ENCODE measurements around the gene TTC7B.

The TTC7B gene

GRCh38 chr14:90642244-90642717, 173.9 kb downstream of the TTC7B start:
- DNase-seq: no peak

DNA sequence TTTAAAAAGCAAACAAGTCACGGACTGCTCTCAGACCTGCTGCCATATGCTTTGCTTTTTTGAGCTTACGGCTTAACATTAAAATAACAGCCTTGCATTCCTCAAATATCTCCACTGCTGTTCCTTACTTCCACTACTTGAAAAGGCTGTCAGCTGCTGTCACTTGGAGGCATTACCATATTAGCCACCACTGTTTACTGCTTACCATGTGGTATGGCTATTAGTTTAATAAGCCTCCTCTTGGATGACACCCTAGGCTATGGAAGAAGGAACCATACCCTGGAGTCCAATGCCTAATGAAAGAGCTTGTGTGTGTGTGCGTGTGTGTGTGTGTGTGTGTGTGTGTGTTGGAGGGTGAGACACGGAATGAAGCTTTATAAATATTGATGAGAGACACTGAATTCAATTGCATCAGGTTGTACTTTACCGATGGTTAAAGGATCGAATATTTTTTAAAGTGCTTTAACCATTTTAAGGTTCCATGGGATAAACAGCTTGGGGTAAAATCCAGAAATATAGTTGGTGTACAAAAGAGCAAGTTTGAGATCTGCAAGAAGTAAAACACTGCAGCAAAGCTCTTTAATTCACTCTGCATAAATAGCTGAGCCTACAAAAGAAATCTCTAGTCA, 174.5 kb downstream of the TTC7B start:
- no peak for DNase-seq

DNA sequence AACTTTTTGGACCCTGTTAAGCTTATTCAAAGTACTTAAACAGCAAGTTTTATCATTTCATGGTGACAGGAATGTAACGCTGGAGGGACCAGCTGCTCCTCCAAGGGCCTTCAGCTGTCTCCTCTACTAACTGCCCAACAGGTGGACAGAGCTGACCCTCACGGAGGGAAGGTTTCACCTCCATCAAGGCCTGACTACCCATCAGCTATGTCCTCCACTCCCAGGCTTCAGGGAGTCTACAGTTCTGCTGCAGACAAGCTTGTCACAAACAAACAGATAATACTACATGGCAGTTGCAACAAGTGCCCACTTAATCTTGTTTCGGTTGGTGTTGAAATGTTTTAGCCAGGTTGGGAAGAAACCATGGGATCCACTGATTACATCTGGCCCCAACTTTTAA, 175.1 kb downstream of the TTC7B start:
- DNase-seq: no peak

- DNase-seq: no peak
These were observed 176.6 kb downstream of the TTC7B start for GRCh38 chr14:90639641-90640040.

- DNase-seq: no peak
These were observed 183.4 kb downstream of the TTC7B start for GRCh38 chr14:90632871-90633270.

DNA sequence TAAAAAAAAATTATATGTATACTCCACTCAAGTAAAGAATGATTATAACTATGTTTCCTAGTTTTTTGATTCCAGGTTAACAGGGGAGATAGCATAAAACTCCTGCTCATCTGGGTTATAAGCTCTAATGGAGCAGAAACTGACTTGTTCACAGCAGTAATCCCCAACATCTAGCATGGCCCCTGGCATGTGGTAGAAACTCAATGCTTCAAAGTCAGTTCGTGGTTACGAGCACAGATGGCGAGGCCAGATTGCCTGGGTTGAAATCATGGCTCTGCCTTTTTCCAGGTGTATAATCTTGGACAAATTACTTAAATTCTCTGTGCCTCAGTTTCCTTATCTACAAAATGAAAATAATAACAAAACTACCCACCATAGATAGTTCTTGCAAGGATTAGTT, 183.8 kb downstream of the TTC7B start:
- DNase-seq: no peak

- DNase-seq: no peak
These were observed 185.9 kb downstream of the TTC7B start for GRCh38 chr14:90630171-90630806.

- no peak for DNase-seq
These were observed 186.8 kb downstream of the TTC7B start for GRCh38 chr14:90629471-90629870.

GRCh38 chr14:90628825-90629224, 187.4 kb downstream of the TTC7B start:
- no peak for DNase-seq

GRCh38 chr14:90627478-90627877, 188.8 kb downstream of the TTC7B start:
- DNase-seq: no peak

- no peak for DNase-seq
These were observed 189.7 kb downstream of the TTC7B start for GRCh38 chr14:90626550-90626949.

GRCh38 chr14:90625445-90625844, 190.8 kb downstream of the TTC7B start:
- DNase-seq: no peak

- no peak for DNase-seq
These were observed 191.4 kb downstream of the TTC7B start for GRCh38 chr14:90624732-90625400.

- DNase-seq: no peak
These were observed 192.0 kb downstream of the TTC7B start for GRCh38 chr14:90624227-90624626.

DNA sequence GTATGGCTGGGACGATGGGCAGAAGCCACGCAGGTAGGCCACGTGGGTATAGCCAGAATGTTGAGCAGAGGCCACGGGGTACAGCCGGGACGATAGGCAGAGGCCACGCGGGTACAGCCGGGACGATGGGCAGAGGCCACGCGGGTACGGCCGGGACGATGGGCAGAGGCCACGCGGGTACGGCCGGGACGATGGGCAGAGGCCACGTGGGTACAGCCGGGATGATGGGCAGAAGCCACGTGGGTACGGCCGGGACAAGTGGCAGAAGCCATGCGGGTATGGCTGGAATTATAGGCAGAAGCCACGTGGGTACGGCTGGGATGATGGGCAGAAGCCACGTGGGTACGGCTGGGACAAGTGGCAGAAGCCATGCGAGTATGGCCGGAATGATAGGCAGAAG, 195.0 kb downstream of the TTC7B start:
- no peak for DNase-seq

DNA sequence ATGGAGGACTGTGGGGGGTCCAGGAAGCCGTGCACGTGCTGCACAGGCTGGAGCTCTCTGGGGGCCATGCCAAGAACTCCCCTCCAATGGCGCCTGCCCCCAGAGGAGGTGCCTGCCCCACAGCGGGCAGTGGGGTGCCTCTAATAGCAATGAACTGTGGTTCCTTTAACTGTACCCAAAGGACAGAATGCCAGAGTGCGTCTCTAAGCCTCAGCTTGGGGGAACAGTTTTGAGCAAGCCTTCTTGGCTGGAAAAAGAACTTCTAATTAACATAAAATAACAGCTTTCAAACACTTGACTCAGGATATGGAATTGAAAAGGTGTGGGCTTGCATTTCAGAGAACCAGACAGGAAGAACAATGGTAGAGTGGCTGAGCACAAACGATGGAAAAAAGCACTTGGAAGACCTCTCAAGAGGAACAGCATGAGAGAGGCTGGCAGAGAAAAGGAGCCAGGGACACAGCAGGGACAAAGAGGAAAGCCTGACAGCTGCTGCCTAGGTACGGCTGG, 195.6 kb downstream of the TTC7B start:
- DNase-seq: no peak

GRCh38 chr14:90619911-90620310, 196.3 kb downstream of the TTC7B start:
- no peak for DNase-seq

- no peak for DNase-seq
These were observed 198.3 kb downstream of the TTC7B start for GRCh38 chr14:90617961-90618360.

DNA sequence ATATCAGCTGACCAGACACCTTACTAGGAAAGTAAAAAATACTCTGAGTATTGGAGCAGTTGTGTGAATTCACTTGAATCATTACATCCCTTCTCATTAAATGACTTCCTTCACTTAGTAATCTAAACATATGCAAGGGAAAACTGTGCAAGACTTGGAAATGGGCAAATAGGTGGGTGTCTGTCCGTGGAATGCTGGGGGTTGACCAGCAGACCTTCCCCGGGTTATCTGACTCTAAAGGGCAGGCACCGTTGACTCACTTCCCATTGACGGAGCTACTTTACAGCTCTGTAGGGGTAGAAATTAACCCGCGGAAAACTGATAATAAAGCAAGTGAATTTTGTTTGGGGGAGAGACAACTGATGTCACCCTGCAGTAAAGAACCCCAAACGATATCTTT, 199.3 kb downstream of the TTC7B start:
- no peak for DNase-seq

DNA sequence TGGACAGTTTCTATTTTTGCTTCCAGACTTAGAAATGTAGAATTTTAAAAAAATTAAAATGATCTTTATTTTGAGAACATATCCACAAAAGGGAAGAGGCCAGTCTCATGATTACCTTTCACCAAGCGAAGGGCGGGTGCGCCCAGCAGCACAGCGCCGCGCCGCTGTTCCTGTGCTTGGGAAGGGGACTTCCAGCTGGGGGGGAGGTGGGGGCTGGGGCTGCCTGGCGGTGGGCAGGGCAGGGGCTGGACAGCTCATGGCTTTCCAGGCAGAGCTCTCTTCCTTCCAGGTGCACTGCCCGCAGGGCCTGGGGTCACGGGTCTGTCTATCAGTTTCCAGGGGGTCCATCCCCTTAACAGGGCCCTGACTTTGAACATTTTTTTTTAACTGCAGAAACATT, 199.9 kb downstream of the TTC7B start:
- DNase-seq: no peak

GRCh38 chr14:90615517-90616060, 200.6 kb downstream of the TTC7B start:
- no peak for DNase-seq

DNA sequence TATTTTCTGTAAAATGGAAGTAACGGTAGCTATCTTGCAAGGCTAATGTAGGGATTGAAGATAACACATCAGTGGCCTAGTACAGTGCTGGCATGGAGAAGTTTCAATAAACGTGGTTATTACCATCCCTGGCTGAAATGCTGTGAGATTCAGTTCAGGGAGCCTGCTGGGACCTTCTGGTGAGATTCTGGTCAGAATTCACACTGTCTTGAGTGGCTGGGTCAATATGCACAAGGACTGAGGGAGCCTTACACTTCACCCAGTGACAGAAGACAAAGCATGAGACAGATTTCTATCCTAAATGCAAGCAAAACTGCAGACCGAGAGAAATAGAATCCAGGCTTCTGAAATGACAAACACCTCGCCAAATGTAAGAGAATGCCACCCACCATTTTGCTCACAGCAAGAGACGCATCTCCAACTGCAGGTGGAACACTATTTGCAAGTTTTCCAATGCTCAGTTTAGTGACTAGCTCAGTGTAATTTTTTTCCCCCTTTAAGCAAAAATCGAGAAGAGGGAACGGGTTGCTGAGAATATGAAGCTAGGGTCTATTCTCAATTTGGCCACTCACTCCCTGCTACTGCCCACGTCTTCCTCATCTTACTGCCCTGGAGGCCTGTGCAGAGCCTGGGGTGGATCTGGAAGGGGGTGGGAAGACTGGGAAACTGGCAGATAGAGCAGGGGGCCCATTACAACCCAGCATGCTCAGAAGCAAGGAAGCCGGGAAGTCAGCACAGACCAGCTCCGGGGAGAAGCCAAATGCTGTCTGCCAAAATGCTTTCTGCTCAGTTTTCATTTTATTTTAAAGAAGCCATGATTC, 201.3 kb downstream of the TTC7B start:
- no peak for DNase-seq

DNA sequence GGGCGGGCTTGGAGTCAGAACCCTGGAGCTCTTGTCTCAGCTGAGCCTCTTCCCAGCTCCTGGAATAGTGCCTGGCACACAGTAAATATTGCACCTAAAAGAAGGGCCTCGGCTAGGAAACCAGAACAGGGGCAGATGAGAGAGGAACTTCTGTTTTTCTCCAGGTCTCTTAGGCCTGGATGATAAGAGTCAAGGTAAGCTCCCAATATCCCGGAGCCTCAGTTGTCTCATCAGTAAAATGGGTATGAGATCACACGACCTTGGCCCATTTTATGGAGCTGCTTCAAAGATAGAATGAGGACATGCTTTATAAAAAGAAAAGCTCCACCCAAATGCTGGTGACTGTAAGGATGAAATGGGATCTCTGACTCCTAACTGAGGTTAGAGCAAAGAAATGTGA, 202.2 kb downstream of the TTC7B start:
- DNase-seq: no peak

All from GOT3 (cell line).